Measurements from ENCODE around the gene COX20. TPM values are rescaled to one million over a fixed set of nuclear protein-coding genes. Genes with fewer than 3 reads are reported as not detected.

COX20 gene
- total RNA-seq, 6 experiments from 2014 or later, result 42.6 to 70.8 (median 58.9) TPM

DNA sequence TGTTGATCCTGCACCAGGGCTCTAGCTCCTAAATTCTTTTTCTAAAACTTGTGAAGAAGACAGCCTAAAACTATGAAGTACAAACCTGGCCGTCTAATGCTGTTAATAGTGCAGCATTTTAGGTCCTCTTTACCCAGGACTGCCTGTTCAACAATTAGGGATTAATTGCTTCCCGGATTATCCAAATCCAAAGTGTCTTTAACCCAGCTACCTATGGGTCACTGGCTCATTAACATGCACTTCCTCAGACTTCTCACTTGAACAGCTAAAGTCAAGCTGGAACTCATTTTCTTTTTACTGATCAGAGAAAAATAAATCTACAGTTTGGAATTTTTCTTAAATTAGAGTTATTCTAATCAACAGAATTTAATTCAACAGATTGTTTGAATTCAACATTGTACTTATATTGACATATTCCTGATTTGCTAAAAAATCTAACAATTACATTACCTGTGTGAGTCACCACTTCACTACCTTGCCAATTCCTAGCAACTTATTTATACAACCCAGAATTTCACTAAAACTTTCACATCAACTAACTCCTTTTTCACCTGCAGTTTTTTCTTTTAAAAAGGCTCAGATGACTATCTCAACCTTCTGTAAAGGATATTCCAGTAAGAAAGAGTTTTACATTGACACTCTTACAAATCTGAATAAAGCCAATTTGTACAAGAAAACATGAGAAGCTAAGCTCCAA lies 25.6 kb downstream of the COX20 start:
- no peak for DNase-seq
- Mint-ChIP-seq H3K4me1 (ENCODE audit: low read depth) (peaks cover 52% of the 10 kb centered on the region), H3K4me3 (peak overlapping the region; percentile 98)

GRCh38 chr1:244861683-244862082 lies 26.2 kb downstream of the COX20 start:
- Mint-ChIP-seq H3K4me1 (ENCODE audit: low read depth) (peaks cover 48% of the 10 kb centered on the region), H3K27me3 (ENCODE audit: insufficient read depth) (peaks cover 6% of the 10 kb centered on the region), H3K27ac (peak overlapping the region; percentile 60), H3K4me3 (peak overlapping the region; percentile 98), H3K36me3 (ENCODE audit: low read depth) (peaks cover 51% of the 10 kb centered on the region), H3K9me3 (no peaks in the 10 kb centered on the region)
- TF ChIP-seq, protein P1, sequence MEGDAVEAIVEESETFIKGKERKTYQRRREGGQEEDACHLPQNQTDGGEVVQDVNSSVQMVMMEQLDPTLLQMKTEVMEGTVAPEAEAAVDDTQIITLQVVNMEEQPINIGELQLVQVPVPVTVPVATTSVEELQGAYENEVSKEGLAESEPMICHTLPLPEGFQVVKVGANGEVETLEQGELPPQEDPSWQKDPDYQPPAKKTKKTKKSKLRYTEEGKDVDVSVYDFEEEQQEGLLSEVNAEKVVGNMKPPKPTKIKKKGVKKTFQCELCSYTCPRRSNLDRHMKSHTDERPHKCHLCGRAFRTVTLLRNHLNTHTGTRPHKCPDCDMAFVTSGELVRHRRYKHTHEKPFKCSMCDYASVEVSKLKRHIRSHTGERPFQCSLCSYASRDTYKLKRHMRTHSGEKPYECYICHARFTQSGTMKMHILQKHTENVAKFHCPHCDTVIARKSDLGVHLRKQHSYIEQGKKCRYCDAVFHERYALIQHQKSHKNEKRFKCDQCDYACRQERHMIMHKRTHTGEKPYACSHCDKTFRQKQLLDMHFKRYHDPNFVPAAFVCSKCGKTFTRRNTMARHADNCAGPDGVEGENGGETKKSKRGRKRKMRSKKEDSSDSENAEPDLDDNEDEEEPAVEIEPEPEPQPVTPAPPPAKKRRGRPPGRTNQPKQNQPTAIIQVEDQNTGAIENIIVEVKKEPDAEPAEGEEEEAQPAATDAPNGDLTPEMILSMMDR (IDR thresholded peaks at IDR 0.05), result no peak
- DNase-seq, result no peak

More for the DNA sequence above, 25.6 kb downstream of the COX20 start:
- Mint-ChIP-seq H3K27ac (peak overlapping the region; percentile 60), H3K27me3 (ENCODE audit: insufficient read depth) (peaks cover 6% of the 10 kb centered on the region), H3K36me3 (ENCODE audit: low read depth) (peaks cover 58% of the 10 kb centered on the region), H3K9me3 (no peaks in the 10 kb centered on the region)
- TF ChIP-seq, protein P1 (IDR thresholded peaks at IDR 0.05), result no peak

DNA sequence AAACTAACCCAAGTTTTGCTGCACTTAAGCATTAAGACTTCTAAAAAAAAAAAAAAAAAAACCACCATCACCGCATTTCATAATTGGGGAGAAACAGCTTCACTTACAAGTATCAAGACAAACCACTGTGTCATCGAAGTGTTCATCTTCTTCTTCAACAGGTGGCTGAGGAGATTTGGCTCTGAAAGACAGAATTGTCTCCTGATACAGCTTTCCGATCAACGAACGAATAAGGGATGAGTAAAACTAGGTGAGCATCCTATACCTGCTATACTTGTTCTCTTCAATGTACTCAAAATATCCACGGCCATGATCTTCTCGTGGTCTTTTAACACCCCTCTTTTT lies 26.9 kb downstream of the COX20 start:
- Mint-ChIP-seq H3K4me3 (peak overlapping the region; percentile 98), H3K4me1 (ENCODE audit: low read depth) (peaks cover 44% of the 10 kb centered on the region), H3K9me3 (no peaks in the 10 kb centered on the region), H3K27me3 (ENCODE audit: insufficient read depth) (peaks cover 8% of the 10 kb centered on the region), H3K27ac (peak overlapping the region; percentile 93), H3K36me3 (ENCODE audit: low read depth) (peaks cover 47% of the 10 kb centered on the region)
- no peak for DNase-seq
- TF ChIP-seq, protein P1 (IDR thresholded peaks at IDR 0.05), result no peak

DNA sequence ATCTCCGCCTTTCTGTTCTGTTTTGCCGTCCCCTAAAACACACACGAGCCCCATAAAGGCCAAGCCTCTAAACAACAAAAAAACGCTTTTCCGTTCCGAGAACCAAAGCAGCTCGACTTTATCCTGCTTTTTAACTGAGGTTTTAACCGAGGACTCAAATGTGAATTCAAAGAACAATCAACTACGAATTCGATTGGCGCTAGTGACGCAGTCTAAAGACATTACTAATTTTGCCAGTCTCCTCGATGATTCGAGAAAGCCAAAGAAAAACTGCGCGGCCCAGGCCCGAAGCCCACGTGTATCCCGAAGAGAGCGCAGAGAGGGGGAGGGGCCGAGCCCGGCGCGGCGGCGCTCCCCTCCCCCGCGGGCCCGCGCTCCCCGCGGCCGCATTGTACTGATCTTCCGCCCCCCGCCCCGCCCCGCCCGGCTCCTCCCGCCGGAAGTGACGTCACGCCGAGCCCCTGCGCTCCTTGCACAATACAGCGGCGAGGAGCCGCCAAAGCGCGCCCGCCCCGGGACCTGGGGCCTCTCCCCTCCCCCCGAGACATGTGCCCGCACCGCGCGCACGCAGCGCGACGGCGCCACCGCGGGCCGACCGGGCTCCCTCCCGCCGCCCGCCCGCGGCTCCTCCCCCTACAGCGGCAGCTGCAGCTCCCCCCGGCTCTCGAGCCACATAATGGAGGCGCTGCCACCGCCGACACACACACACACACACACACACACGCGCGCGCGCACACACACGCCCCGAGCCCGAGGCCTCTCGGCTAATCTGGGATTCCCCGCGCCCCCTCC lies 27.4 kb downstream of the COX20 start:
- Mint-ChIP-seq H3K27ac (peak overlapping the region; percentile 93), H3K4me3 (peak overlapping the region; percentile 98), H3K27me3 (ENCODE audit: insufficient read depth) (peaks cover 8% of the 10 kb centered on the region), H3K9me3 (no peaks in the 10 kb centered on the region), H3K4me1 (ENCODE audit: low read depth) (peaks cover 44% of the 10 kb centered on the region), H3K36me3 (ENCODE audit: low read depth) (peaks cover 42% of the 10 kb centered on the region)
- TF ChIP-seq, protein P1 (IDR thresholded peaks at IDR 0.05), result no peak
- DNase-seq, result peak; percentile 89

DNA sequence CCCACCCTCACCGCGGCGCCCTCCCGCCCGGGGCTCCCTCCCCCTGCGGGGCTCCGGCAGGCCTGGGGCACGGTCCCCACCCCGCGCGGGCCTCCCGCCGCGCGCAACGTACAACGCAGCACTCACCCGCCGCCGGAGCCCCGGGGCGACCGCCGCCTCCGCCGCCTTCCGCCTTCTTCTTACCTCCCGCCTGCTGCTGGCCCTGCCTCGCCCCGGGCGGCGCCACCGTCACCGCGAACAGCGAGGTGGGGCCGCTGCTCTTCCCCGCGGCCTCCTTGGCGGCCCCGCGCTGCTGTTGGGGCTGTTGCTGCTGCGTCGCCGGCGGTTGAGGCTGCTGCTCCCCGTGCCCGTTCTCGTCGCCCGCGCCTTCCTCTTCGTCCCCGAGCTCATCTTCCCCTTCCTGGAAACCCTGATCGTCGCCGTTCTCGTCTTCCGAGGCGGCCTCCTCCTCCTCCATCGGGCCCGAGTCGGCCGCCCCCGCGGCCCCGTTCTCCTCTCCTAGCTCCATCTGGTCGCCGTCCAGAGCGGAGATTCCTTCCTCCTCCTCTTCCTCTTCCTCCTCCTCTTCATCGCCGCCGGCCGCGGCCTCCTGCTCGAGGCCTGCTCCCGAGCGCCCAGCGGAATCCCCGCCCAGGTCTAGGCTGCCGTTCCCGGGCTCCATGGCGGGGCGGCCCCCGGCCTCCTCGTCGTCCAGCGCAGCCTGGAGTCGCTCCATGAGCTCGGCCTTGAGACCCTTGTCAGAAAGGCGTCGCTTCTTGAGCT lies 28.2 kb downstream of the COX20 start:
- DNase-seq, result no peak
- no peaks in the 10 kb centered on the region for H3K9me3 Mint-ChIP-seq
- peaks cover 37% of the 10 kb centered on the region for H3K36me3 Mint-ChIP-seq (ENCODE audit: low read depth)
- H3K4me1 Mint-ChIP-seq (ENCODE audit: low read depth), result peaks cover 42% of the 10 kb centered on the region
- peak overlapping the region; percentile 98 for H3K4me3 Mint-ChIP-seq
- H3K27me3 Mint-ChIP-seq (ENCODE audit: insufficient read depth), result peaks cover 8% of the 10 kb centered on the region
- TF ChIP-seq, protein P1 (IDR thresholded peaks at IDR 0.05), result no peak
- peak overlapping the region; percentile 94 for H3K27ac Mint-ChIP-seq

All from HFFc6 (cell line).